IgD-negative memory B cell (primary cell): Measurements from ENCODE around the gene DPH1. TPM values are rescaled to one million over a fixed set of nuclear protein-coding genes. Genes with fewer than 3 reads are reported as not detected.

Experiments used
- H3K27ac Mint-ChIP-seq, 3 donors: one replicate each; pipeline ENCODE4 v1.8.0; 2020 to 2022; ENCODE audit warnings: mild to moderate bottlenecking in 3 of 3, mixed read lengths in 3 of 3, moderate library complexity in 1 of 3
- H3K27me3 Mint-ChIP-seq: one replicate; pipeline ENCODE4 v1.8.0; 2021; ENCODE audit warnings: mixed read lengths
- H3K36me3 Mint-ChIP-seq: one replicate; pipeline ENCODE4 v1.8.0; 2020; ENCODE audit warnings: mild to moderate bottlenecking, mixed read lengths
- H3K4me1 Mint-ChIP-seq, 3 donors: one replicate each; pipeline ENCODE4 v1.8.0; 2020 to 2022; ENCODE audit warnings: mixed read lengths in 3 of 3, mild to moderate bottlenecking in 1 of 3
- H3K4me3 Mint-ChIP-seq, 4 donors: one replicate each; pipeline ENCODE4 v1.8.0; 2020 to 2022; ENCODE audit warnings: mild to moderate bottlenecking in 4 of 4, mixed read lengths in 4 of 4, moderate library complexity in 3 of 4
- H3K9me3 Mint-ChIP-seq, 3 donors: one replicate each; pipeline ENCODE4 v1.8.0; 2020 to 2021; ENCODE audit warnings: mixed read lengths in 3 of 3, mild to moderate bottlenecking in 1 of 3
- polyA plus RNA-seq: library from polyadenylated mRNA; unstranded; fragments of 300-500 nt; fragmentation: Illumina TruSeq; gene quantifications from one replicate; pipeline ENCODE4 v1.2.3, GENCODE V29; 2021

The DPH1 gene
- polyA plus RNA-seq, 1 donor from 2014 or later, result 34.4 TPM

DNA sequence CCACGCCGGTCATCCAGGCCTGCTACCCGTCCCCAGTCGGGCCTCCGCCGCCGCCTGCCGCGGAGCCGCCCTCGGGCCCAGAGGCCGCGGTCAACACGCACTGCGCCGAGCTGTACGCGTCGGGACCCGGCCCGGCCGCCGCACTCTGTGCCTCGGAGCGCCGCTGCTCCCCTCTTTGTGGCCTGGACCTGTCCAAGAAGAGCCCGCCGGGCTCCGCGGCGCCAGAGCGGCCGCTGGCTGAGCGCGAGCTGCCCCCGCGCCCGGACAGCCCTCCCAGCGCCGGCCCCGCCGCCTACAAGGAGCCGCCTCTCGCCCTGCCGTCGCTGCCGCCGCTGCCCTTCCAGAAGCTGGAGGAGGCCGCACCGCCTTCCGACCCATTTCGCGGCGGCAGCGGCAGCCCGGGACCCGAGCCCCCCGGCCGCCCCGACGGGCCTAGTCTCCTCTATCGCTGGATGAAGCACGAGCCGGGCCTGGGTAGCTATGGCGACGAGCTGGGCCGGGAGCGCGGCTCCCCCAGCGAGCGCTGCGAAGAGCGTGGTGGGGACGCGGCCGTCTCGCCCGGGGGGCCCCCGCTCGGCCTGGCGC, 27.3 kb downstream of the DPH1 start:
- Mint-ChIP-seq H3K27me3 (peaks cover 10% of the 10 kb centered on the region), H3K27ac (no peak overlapping the region), H3K36me3 (peaks cover 5% of the 10 kb centered on the region), H3K9me3 (no peaks in the 10 kb centered on the region), H3K4me3 (no peak overlapping the region), H3K4me1 (peaks cover 4 to 19% (median 15%) of the 10 kb centered on the region in 3 donors)

- peak overlapping the region in 3 of 4 donors; percentile 12 to 62 (median 17) for H3K4me3 Mint-ChIP-seq
- H3K36me3 Mint-ChIP-seq, result peaks cover 5% of the 10 kb centered on the region
- H3K27me3 Mint-ChIP-seq, result peaks cover 10% of the 10 kb centered on the region
- H3K9me3 Mint-ChIP-seq, result no peaks in the 10 kb centered on the region
- peaks cover 4 to 20% (median 20%) of the 10 kb centered on the region in 3 donors for H3K4me1 Mint-ChIP-seq
- peak overlapping the region in 2 of 3 donors; percentile 53 to 95 for H3K27ac Mint-ChIP-seq
Measured at GRCh38 chr17:2057760-2058585, 28.0 kb downstream of the DPH1 start.

DNA sequence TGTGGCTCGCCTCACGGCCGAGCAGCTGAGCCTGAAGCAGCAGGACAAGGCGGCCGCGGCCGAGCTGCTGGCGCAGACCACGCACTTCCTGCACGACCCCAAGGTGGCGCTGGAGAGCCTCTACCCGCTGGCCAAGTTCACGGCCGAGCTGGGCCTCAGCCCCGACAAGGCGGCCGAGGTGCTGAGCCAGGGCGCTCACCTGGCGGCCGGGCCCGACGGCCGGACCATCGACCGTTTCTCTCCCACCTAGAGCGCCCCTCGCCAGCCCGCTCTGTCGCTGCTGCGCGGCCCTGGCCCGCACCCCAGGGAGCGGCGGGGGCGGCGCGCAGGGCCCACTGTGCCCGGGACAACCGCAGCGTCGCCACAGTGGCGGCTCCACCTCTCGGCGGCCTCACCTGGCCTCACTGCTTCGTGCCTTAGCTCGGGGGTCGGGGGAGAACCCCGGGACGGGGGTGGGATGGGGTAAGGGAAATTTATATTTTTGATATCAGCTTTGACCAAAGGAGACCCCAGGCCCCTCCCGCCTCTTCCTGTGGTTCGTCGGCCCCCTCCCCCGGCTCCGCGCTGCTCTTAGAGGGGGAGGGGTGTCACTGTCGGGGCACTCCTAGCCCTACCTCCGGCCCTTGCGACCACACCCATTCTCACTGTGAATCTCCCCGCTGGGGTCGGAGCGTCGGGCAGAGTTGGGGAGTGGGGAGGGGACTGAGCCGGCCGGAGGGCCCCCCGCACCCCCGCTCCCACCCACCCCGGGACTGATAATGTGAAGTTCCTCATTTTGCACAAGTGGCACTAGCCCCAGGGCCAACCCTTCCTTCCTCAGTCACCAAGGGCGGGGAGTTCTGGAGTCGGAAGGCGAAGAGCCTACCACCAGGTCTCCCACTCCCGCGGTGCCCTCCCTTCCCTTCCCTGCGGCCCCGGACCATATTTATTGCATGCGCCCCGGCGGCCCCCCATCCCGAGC, 28.9 kb downstream of the DPH1 start:
- Mint-ChIP-seq H3K9me3 (no peaks in the 10 kb centered on the region), H3K27ac (peak overlapping the region in 2 of 3 donors; percentile 39 to 95), H3K4me3 (peak overlapping the region; percentile 64 to 92 (median 84)), H3K36me3 (peaks cover 5% of the 10 kb centered on the region), H3K4me1 (peaks cover 11 to 28% (median 18%) of the 10 kb centered on the region in 3 donors), H3K27me3 (peaks cover 5% of the 10 kb centered on the region)

DNA sequence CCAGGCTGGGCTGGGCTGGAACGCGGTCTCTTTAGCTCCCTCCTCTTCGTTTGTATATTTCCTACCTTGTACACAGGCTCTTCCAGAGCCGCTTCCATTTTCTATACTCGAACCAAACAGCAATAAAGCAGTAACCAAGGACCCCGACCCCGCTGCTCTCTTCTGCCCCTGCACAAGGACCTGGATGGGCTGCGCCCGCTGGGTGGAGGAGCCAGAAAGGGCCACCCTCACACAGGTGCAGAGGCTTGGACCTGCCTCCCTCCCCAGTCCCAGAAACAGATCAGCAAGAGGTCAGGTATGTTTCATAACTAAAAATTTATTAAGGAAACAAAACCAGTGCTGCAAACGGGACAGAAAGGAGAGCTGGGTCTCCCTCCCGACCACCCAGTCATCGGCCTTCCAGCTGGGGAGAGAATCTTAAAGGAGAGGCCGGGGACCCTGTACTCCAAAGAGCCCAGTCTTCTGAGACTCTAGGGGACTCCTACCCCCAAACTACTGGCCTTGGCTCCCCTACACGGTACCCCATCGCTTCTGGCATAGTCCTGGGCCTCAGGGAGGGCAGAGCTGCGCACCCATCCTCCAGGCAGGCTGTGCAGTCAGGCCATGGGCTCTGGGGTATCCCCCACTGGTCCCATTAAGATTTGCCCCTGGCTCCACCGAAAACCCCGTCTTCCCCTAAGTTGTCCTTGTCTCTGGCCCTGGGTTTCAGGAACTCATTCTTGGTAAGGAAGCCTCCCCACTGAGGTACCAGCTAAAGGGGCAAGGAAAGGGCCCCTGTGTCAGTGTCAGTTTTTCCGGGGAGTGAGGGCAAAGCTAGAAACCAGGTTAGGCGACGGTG, 29.8 kb downstream of the DPH1 start:
- peak overlapping the region; percentile 39 to 95 (median 73) for H3K27ac Mint-ChIP-seq
- H3K4me1 Mint-ChIP-seq, result peaks cover 18 to 35% (median 22%) of the 10 kb centered on the region in 3 donors
- H3K36me3 Mint-ChIP-seq, result peaks cover 7% of the 10 kb centered on the region
- peaks cover 5% of the 10 kb centered on the region for H3K27me3 Mint-ChIP-seq
- peak overlapping the region; percentile 64 to 92 (median 84) for H3K4me3 Mint-ChIP-seq
- no peaks in the 10 kb centered on the region for H3K9me3 Mint-ChIP-seq

DNA sequence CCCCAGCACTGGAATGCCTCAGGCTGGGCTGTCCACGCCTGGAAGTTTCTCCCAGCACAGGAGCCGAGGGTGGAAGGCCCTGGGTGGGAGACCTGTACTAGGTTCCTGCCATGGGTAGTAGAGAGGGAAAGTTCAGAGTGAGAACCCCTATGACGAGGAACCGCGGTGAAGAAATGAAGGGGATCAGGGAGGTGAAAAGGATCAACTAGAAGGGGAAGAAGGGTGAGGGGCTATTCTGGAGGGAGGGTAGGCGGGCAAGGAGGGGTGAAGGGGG, 30.4 kb downstream of the DPH1 start:
- Mint-ChIP-seq H3K4me1 (peaks cover 20 to 37% (median 24%) of the 10 kb centered on the region in 3 donors), H3K9me3 (no peaks in the 10 kb centered on the region), H3K27me3 (peaks cover 5% of the 10 kb centered on the region), H3K27ac (peak overlapping the region in 1 of 3 donors; percentile 95), H3K36me3 (peaks cover 9% of the 10 kb centered on the region), H3K4me3 (peak overlapping the region in 3 of 4 donors; percentile 34 to 85 (median 77))

DNA sequence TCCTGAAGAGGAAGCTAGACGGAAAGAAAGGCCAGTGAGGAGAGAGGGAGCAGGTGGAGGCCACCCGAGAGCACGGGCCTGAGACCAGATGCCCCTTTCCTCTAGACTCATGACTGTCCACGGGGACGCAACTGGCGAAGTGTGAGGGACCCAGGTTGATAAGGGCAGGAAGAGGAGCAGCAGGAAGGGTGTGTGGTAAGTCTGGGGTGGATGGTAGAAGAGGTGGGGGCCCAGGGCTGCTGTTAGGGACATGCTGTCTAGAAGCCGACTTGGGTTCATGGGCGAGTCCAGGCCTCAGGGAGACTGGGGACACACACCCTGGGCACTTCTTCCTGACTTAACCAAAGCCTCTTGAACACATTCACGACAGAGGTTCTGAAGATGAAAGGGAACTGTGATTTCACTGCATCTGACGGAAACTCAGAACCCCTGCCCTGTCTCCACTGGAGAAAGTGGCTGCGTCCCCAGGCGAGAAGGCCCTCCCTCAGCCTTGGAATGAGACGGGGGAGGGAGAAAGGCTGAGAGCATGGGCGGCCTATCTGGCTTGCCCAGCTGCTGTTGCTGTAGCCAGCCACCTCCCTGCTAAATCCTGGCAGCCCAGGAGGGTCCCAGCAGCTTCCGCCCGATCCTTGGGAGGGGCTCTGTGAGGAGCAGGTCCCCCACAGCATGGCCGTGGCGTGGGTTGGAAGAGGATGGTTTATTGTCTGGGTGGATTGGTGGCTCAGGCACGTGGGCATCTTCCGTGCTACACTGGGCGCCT, 30.9 kb downstream of the DPH1 start:
- peak overlapping the region in 1 of 3 donors; percentile 95 for H3K27ac Mint-ChIP-seq
- peak overlapping the region in 2 of 4 donors; percentile 77 to 85 for H3K4me3 Mint-ChIP-seq
- H3K4me1 Mint-ChIP-seq, result peaks cover 21 to 37% (median 24%) of the 10 kb centered on the region in 3 donors
- peaks cover 5% of the 10 kb centered on the region for H3K27me3 Mint-ChIP-seq
- H3K9me3 Mint-ChIP-seq, result no peaks in the 10 kb centered on the region
- peaks cover 9% of the 10 kb centered on the region for H3K36me3 Mint-ChIP-seq

- peak overlapping the region in 1 of 4 donors; percentile 82 for H3K4me3 Mint-ChIP-seq
- no peaks in the 10 kb centered on the region for H3K9me3 Mint-ChIP-seq
- H3K36me3 Mint-ChIP-seq, result peaks cover 9% of the 10 kb centered on the region
Measured at GRCh38 chr17:2061441-2061958, 31.5 kb downstream of the DPH1 start.

GRCh38 chr17:2062571-2063183, 32.7 kb downstream of the DPH1 start:
- Mint-ChIP-seq H3K4me1 (peaks cover 21 to 35% (median 24%) of the 10 kb centered on the region in 3 donors), H3K4me3 (peak overlapping the region in 2 of 4 donors; percentile 33 to 68)

More at GRCh38 chr17:2061441-2061958, 31.5 kb downstream of the DPH1 start:
- Mint-ChIP-seq H3K27ac (peak overlapping the region in 1 of 3 donors; percentile 67), H3K4me1 (peaks cover 21 to 37% (median 24%) of the 10 kb centered on the region in 3 donors), H3K27me3 (peaks cover 5% of the 10 kb centered on the region)

DNA sequence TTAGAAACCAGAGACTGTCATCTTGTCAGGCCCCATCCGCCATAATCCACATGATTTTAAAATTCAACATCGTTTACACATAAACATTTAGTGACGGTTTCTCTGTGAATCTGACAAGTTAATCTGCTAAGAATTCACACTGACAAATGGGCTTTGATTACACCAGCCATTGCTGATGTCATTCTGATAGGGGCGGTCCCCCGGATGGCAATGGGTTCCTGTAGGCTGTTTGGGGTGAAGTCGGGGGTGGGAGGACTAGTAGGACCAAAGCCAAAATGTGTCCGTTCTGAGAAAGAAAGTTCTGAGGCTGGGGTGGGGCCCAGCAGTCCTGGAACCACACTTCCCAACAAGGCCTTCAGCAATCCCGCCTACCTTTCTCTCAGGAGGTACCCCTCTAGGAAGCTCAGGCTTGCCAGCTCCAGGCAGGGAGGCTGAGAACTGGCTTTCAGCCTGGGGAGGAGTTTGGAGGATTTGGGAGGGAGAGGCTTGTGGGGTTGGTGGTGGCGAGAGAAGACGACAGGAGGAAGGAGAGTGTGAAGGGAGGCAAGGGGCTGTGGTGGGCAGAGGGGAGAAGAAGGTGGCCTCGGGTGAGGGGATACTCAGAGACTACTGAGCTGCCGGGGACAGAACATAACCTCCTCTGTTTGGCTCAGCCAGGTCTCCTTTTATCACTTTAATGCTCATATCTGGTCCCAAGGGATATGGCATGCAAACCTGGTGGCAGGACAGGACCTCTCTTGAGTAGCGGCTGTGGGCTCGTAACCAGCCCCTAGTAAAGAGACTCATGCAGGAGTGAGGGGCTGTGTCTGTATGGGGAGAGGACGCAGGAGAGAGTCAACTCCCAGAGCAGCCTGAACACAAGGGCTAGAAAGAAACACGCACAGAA, 33.6 kb downstream of the DPH1 start:
- Mint-ChIP-seq H3K9me3 (no peaks in the 10 kb centered on the region), H3K27ac (peak overlapping the region; percentile 57 to 67 (median 59)), H3K36me3 (peaks cover 9% of the 10 kb centered on the region), H3K4me3 (peak overlapping the region in 3 of 4 donors; percentile 33 to 84 (median 58)), H3K27me3 (peaks cover 4% of the 10 kb centered on the region), H3K4me1 (peaks cover 21 to 35% (median 24%) of the 10 kb centered on the region in 3 donors)

More at GRCh38 chr17:2062571-2063183, 32.7 kb downstream of the DPH1 start:
- Mint-ChIP-seq H3K9me3 (no peaks in the 10 kb centered on the region), H3K27ac (peak overlapping the region in 2 of 3 donors; percentile 57 to 67), H3K27me3 (peaks cover 4% of the 10 kb centered on the region), H3K36me3 (peaks cover 9% of the 10 kb centered on the region)

GRCh38 chr17:2064147-2064489, 34.2 kb downstream of the DPH1 start:
- H3K9me3 Mint-ChIP-seq, result no peaks in the 10 kb centered on the region
- H3K4me1 Mint-ChIP-seq, result peaks cover 21 to 35% (median 24%) of the 10 kb centered on the region in 3 donors
- H3K4me3 Mint-ChIP-seq, result peak overlapping the region in 3 of 4 donors; percentile 33 to 86 (median 84)
- H3K27me3 Mint-ChIP-seq, result peaks cover 4% of the 10 kb centered on the region
- peaks cover 9% of the 10 kb centered on the region for H3K36me3 Mint-ChIP-seq
- peak overlapping the region; percentile 57 to 93 (median 67) for H3K27ac Mint-ChIP-seq

DNA sequence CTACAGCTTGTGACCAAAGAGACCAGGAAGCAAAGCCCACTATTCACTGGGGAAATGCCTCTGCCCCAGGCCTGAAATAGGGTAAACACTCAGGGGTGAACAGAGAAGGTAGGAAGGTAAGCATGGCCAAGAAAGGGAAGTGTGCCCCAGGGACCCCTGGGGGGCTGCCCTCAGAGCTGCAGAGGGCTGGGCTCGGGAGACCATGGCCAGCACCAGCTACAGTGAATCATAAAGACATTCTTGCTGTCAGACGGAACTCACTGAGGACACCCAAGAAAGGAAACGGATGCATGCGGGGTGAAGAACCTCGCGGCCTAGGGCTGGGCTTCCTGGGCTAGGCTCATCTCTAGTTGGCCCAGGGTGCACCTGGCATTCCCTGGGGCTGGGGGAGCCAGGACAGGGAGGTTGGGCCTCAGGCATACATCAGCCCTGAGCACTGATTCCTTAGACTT, 34.6 kb downstream of the DPH1 start:
- Mint-ChIP-seq H3K27me3 (peaks cover 2% of the 10 kb centered on the region), H3K4me1 (peaks cover 21 to 31% (median 21%) of the 10 kb centered on the region in 3 donors), H3K9me3 (no peaks in the 10 kb centered on the region), H3K36me3 (peaks cover 9% of the 10 kb centered on the region), H3K27ac (peak overlapping the region; percentile 67 to 93 (median 89)), H3K4me3 (peak overlapping the region; percentile 31 to 86 (median 58))
